Left lobe of liver (tissue), 2 donors: ENCODE results near the gene VIPR2. TPM values are rescaled to one million over a fixed set of nuclear protein-coding genes. Genes with fewer than 3 reads are reported as not detected.

Experiments used
- ATAC-seq: fragments of 200-7000 bp; cut with Tn5 transposase; one replicate; pipeline ENCODE4 v1.9.1; 2020; ENCODE audit warnings: mild to moderate bottlenecking, moderate library complexity
- DNase-seq: peaks from one replicate; pipeline ENCODE4 v3.0.0-alpha.2; 2020; ENCODE audit warnings: low spot score
- total RNA-seq: library from RNA; stranded (reverse); gene quantifications from one replicate; pipeline ENCODE4 v1.2.1, GENCODE V29; 2021
- donor health status: DM: no; HTN: no; CAD: no; lungs with moderate emphysema.
- donor health status: DM: no; HTN: yes; CAD: no.

VIPR2 gene
- total RNA-seq, 1 donor from 2014 or later, result 0.28 TPM

- ATAC-seq, result peak; percentile 79
- peak; percentile 48 for DNase-seq
Measured at GRCh38 chr7:159030490-159031134, 114.1 kb downstream of the VIPR2 start.

GRCh38 chr7:159028508-159029401 lies 115.9 kb downstream of the VIPR2 start:
- ATAC-seq (no peak), DNase-seq (peak; percentile 35)

GRCh38 chr7:159027789-159028507 lies 116.7 kb downstream of the VIPR2 start:
- ATAC-seq (no peak), DNase-seq (peak; percentile 35)

GRCh38 chr7:159027056-159027788 lies 117.4 kb downstream of the VIPR2 start:
- DNase-seq (peak; percentile 22), ATAC-seq (no peak)

- DNase-seq, result peak; percentile 31
- no peak for ATAC-seq
Measured at GRCh38 chr7:159026271-159027055, 118.2 kb downstream of the VIPR2 start.

- no peak for ATAC-seq
- no peak for DNase-seq
Measured at GRCh38 chr7:159025161-159025779, 119.4 kb downstream of the VIPR2 start.

GRCh38 chr7:159024280-159024951 lies 120.3 kb downstream of the VIPR2 start:
- no peak for DNase-seq

GRCh38 chr7:159023746-159024145 lies 120.9 kb downstream of the VIPR2 start:
- DNase-seq (no peak), ATAC-seq (no peak)

More at GRCh38 chr7:159024280-159024951, 120.3 kb downstream of the VIPR2 start:
- no peak for ATAC-seq

- DNase-seq (no peak), ATAC-seq (no peak)
Measured at GRCh38 chr7:159023206-159023605, 121.5 kb downstream of the VIPR2 start.

GRCh38 chr7:159022238-159022993 lies 122.3 kb downstream of the VIPR2 start:
- no peak for DNase-seq
- ATAC-seq, result no peak

GRCh38 chr7:159020987-159021386 lies 123.7 kb downstream of the VIPR2 start:
- no peak for DNase-seq
- no peak for ATAC-seq

- ATAC-seq (no peak), DNase-seq (no peak)
Measured at GRCh38 chr7:159019111-159019510, 125.6 kb downstream of the VIPR2 start.

GRCh38 chr7:159017741-159018140 lies 126.9 kb downstream of the VIPR2 start:
- no peak for DNase-seq
- no peak for ATAC-seq

- DNase-seq (no peak), ATAC-seq (no peak)
Measured at GRCh38 chr7:159017210-159017609, 127.5 kb downstream of the VIPR2 start.

- no peak for DNase-seq
- ATAC-seq, result no peak
Measured at GRCh38 chr7:159016591-159016990, 128.1 kb downstream of the VIPR2 start.

- no peak for DNase-seq
- peak; percentile 36 for ATAC-seq
Measured at GRCh38 chr7:159015454-159016410, 128.9 kb downstream of the VIPR2 start.

- DNase-seq (no peak), ATAC-seq (no peak)
Measured at GRCh38 chr7:159015081-159015453, 129.6 kb downstream of the VIPR2 start.
